NCI-H2196 (cell line): ENCODE data around the gene LKAAEAR1.
"Not testable (repeated sequence)": the region's sequence is repeated elsewhere in the genome, so short reads cannot be mapped to it uniquely, and the experiment has no call there.

Experiments used
- DNase-seq: peaks from one replicate; lab custom pipeline; 2025; ENCODE audit not compliant: unreplicated experiment; lab: John Stamatoyannopoulos, UW

The LKAAEAR1 gene

DNA sequence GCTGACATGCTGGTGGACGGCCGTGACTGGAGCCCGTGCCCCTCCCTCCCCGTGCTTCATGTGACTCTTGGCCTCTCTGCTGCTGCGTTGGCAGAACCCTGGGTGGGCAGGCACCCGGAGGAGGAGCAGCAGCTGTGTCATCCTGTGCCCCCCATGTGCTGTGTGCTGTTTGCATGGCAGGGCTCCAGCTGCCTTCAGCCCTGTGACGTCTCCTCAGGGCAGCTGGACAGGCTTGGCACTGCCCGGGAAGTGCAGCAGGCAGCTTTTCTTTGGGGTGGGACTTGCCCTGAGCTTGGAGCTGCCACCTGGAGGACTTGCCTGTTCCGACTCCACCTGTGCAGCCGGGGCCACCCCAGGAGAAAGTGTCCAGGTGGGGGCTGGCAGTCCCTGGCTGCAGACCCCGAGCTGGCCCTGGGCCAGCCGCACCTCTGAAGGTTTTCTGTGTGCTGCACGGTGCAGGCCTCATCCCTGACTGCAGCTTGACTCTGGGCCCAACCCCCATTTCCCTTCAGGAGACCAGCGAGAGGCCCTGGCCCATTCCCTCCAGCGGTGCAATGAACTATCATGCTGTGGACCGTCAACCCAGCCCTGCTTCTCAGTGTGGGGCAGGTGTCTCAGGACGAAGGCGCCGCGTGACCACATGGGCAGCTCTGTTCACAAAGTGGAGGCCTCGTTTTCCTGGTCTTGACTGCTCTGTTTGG is 15.0 kb upstream of the LKAAEAR1 start:
- peak; percentile 68 for DNase-seq

DNA sequence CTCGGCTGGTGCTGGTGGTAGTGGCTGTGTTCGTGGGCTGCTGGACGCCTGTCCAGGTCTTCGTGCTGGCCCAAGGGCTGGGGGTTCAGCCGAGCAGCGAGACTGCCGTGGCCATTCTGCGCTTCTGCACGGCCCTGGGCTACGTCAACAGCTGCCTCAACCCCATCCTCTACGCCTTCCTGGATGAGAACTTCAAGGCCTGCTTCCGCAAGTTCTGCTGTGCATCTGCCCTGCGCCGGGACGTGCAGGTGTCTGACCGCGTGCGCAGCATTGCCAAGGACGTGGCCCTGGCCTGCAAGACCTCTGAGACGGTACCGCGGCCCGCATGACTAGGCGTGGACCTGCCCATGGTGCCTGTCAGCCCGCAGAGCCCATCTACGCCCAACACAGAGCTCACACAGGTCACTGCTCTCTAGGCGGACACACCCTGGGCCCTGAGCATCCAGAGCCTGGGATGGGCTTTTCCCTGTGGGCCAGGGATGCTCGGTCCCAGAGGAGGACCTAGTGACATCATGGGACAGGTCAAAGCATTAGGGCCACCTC is 14.3 kb upstream of the LKAAEAR1 start:
- DNase-seq = no peak

DNA sequence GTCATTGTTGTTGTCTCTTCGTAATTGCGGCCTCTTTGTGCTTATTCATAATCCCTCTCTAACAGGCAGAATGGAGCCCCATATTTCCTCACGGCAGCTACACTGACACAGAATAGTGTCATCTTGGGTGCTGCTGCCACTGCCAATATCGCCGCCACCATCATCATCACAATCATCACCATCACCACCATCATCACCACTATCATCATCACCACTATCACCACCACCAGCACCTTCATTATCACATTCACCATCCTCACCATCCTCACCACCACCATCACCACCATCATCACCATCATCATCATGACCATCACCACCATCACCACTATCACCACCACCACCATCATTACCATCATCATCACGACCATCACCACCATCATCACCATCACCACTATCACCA is 12.3 kb upstream of the LKAAEAR1 start:
- DNase-seq = no peak

DNA sequence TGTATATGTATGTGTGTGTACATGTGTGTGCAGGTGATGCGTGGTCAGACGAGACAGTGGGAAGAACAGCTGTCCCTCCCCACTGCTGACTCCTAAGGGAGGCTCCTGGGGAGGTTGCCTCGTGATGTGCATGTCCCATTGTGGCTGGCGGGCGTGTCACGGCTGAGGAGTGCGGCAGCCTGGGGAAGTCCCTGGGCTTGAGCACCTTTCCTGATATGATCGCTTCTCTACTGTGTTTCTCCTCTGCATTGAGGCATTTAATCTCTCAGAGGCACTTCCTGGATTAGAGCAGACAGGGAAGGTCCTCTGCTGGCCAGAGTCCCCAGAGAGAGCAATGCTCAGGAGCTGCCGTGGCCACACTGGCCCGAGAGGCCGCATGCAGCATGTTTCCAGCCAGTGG is 11.7 kb upstream of the LKAAEAR1 start:
- no peak for DNase-seq

DNA sequence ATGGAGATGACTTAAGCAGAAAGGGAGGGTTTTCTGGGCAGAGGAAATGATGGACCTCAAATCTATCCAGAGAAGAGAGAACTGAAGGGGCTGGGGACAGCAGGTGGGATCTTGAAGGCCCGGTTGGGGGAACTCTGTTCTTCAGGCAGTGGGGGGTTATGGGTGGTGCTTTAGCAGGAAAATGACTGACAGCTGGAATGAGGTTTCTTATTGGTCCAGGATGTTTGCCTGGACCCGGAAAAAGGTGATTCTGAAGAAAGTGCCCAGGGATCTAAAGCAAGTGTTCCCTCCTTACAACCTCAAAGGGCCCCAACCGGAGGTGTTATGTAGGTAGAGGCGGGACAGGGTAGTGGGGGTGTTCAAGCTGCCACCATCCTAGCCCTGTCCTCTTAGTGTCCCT is 11.3 kb upstream of the LKAAEAR1 start:
- no peak for DNase-seq

DNA sequence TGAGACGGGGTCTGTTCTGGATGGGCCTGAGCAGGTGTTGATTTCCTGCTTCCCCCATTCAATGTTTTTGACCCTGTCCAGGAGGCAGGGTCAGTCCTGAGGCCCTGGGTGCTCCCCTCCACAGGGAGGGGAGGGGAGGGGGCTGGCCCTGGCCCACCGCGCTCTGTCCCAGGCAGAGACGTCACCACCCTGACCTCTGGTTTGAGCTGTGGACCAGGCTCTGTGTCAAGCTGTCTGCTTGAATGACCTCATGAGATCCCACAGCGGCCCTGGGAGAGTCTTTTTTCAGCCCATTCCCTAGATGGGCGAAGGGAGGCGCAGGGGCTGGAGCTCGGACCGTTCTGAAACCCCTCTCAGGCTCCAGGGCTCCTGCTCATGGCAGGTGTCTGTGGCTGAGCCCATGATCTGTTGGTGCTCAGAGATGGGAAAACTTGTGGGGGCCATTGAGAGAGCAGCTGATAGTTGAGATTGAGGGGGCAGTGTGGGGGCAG is 8.9 kb upstream of the LKAAEAR1 start:
- DNase-seq = no peak

DNA sequence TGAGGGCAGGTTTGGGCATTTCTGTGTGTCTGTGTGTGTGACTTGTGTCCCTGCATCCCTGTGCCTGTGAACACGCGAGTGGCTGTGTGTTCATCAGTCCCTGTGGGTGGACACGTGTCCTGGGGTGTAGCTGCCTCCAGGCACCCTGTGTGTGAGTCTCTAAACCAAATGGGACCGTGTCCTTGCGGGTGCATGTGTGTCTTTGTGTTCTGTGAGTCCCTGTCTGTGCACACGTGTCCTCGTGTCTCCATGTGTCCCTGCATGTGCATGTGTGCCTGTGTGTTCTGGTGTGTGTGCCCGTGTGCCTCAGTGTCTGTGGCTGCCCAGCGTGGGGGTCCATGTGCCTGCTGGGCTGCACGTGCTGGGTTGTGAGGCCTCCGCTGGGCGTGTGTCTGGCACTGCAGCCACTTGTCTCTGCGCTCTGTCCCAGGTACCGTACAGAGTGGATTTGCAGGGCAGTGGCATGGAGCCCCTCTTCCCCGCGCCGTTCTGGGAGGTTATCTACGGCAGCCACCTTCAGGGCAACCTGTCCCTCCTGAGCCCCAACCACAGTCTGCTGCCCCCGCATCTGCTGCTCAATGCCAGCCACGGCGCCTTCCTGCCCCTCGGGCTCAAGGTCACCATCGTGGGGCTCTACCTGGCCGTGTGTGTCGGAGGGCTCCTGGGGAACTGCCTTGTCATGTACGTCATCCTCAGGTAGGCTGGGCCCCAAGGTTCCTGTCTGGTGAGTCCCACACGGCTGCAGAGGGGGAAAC is 8.2 kb upstream of the LKAAEAR1 start:
- no peak for DNase-seq

DNA sequence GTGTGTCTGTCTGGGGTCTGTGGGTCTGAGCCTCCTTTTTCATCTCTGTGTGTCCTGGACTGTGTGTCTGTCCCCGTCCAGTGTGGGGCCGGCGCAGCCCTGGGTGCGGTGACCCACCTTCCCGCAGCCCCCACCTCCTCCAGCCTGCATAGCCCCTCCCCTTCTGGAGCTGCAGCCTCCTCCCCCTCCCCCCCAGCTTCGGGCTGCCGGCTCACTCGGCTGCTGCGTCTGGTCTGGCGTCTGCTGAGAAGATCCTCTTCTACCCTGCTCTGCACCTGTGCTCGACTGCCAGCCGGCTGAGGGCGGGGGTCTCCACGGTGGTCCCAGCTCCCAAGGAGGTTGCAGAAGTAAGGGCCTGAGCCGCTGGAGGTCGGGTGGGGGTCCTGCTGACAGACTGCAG is 7.6 kb upstream of the LKAAEAR1 start:
- DNase-seq = no peak

DNA sequence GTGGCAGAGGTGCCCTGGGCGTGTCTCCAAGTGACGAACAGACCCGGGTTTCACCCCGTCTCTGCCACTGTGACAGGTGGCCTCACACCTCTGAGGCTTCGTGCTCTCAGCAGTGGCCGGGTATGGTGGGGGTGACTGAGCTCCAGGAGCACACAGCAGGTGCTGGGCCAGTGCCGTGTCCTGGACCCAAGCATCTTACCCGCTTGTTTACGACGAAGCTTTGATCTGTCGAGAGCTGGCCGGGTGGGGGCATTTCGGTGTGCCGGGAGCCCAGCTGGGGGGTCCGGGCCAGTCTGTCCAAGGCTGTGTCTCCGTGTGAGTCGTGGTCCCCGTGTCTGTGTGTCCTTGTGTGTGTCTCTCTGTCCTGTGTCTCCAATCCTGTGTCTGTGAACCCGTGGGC is 7.1 kb upstream of the LKAAEAR1 start:
- DNase-seq = no peak

DNA sequence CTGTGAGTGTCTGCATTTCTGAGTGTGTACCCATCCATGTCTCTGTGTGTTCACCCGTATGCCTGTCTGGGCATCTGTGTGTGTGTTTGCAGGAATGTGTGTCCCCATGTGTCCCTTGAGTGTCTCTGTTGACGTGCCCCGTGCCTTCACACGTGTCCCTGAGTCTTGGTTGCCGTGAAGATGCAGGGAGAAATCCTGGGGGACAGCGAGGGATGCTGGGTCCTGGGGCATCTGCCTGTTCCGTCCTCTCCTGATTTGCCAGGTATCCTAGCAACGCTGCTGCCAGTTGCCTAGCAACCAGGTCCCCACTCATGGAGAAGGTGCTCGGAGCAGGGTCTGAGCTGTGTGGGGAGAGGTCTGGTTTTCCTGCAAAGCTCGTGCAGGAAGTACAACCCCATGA is 6.0 kb upstream of the LKAAEAR1 start:
- peak; percentile 30 for DNase-seq

DNA sequence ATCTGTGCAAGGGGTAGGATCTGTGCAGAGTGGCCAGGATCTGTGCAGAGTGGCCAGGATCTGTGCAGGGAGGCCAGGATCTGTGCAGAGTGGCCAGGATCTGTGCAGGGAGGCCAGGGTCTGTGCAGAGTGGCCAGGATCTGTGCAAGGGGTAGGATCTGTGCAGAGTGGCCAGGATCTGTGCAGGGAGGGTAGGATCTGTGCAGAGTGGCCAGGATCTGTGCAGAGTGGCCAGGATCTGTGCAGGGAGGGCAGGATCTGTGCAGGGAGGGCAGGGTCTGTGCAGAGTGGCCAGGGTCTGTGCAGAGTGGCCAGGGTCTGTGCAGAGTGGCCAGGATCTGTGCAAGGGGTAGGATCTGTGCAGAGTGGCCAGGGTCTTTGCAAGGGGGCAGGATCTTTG is 4.4 kb upstream of the LKAAEAR1 start:
- DNase-seq = not testable (repeated sequence)

DNA sequence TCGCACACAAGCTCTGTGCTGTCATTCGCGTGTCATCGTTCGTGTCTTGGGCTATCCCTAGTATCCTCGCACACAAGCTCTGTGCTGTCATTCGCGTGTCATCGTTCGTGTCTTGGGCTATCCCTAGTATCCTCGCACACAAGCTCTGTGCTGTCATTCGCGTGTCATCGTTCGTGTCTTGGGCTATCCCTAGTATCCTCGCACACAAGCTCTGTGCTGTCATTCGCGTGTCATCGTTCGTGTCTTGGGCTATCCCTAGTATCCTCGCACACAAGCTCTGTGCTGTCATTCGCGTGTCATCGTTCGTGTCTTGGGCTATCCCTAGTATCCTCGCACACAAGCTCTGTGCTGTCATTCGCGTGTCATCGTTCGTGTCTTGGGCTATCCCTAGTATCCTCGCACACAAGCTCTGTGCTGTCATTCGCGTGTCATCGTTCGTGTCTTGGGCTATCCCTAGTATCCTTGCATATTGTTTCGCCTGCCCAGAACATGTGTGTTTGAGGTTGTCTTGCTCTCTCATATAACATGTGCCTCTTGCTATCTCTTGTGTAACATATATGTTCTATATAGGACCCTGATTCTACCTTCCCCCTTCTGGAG is 3.1 kb upstream of the LKAAEAR1 start:
- DNase-seq = not testable (repeated sequence)

DNA sequence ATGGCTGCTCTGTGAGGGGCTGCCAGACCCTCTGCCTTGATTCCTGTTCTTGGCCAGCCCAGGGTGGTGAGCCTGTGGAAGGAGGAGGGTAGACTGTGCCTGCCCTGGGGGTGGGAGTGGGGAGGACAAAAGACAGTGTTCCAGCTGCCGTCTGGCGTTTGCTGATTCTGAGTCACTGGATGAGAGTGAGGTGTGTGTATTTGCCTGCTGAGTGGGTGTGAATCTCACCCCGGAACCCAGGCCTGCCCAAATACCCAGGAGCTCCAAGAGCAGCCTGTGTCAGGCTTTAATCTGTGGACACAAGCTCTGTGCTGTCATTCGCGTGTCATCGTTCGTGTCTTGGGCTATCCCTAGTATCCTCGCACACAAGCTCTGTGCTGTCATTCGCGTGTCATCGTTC is 2.6 kb upstream of the LKAAEAR1 start:
- DNase-seq = no peak

DNA sequence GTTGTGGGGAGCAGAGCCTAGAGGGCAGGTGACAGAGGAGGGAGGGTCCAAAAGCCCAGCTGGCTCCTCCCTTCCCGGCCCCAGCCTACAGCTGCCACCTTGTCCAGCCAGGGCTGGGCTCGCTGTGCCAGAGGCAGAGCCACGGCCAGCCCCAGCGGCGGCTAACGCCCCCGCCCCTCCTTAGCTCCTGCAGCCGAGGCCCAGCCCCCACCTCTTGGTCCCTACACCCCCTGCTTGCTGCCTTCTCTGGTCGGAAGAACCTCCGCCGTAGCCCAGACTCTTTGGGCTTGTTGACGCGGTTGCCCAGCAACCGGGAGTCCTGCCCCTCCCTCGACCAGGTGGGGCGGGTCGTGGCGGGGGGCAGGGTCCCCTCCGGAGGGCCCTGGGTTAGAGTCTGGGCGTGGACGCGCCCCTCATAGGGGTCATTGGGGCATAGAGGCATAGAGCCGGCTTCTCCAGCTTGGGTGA is 521 bp upstream of the LKAAEAR1 start:
- DNase-seq = peak; percentile 50

DNA sequence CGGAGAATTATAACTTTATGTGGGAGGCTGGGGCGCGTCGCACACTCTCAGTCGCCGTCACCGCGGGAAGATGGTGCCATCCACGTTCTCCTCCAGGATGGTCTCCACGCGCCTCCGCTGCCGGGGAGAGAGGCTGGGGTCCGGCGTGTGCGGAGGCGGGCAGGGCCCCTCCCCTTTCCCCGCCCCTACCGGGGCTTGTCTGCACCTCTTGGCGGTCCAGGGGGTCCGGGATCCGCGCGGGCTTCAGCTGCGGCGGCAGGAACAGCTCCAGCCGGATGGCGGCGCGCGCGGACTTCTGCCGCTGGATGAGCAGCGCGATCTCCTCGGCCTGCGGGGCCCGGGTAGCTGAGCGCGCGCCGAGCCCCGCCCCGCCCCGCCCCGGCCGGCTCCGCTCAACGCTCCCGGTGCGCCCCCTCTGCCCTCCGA is 807 bp downstream of the LKAAEAR1 start:
- peak; percentile 91 for DNase-seq

DNA sequence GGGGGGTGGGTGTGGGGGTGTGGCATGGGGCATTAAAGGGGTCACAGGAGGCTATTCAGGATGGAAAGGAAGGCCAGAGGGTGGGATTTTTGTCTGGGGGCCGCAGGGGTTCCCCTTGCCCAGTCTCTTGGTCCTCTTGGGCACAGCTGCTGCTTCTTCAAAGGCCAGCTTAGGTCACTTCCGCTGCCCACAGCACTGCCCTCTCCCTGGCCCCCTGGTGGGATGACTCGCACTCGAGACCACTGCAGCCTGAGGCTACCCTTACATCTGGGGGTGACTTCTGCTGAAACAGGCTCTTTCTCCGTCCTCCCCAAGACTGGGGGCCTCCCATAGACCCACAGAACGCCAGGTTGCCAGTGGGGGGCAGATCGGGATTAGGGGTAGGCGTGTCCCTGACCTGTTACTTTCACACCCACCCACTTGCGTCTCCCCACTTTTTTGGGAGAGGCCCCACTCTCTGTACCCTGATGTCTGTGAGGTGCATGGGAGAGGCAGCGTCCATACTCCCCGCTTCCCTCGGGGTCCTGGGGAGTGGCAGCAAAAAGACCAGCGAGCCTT is 1.3 kb downstream of the LKAAEAR1 start:
- no peak for DNase-seq

DNA sequence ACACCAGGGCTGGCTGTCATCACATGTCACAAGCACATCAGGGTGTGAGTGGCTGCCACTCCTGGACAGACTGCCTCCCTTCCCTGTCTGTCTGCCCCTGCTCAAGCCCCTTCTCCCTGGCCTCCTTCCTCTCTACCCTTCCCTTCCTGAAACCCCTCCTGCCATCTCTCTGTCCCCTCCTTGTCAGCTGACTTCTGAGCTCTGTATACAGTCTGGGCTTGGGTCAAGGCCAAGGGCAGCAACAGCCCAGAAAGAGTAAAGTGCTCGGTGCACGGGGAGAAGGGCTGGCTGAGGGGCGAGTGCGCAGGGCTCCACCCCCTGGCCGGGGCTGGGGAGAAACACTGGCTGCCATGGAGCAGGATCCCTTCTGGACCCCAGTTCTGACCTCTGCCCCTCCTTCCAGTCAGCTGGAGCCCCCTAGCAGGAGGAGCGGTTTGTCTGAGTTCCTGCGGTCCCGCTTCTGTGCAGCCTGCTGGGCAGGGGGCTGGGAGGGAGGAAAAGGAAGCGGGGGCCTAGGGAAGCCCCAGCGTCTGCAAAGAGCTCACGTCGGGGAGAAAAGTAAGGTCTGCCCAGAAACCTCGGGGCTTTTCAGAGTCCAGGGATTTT is 2.0 kb downstream of the LKAAEAR1 start:
- no peak for DNase-seq

DNA sequence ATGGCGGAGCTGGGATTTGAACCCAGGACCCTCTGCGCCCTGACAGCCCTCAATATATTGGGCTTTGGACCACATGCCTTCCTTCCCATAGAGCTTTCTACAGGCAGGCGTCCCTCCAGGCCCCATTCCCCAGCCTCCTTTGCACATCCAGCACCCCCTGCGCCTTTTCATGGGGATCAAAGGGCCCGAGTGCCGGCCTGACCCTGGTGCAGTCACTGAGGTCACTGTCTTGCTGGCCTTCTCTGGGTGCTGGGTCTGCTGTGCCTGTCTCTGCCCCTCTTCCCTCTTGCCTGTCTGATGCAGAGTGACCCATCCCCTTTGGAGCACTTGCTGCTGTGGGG is 2.6 kb downstream of the LKAAEAR1 start:
- no peak for DNase-seq

DNA sequence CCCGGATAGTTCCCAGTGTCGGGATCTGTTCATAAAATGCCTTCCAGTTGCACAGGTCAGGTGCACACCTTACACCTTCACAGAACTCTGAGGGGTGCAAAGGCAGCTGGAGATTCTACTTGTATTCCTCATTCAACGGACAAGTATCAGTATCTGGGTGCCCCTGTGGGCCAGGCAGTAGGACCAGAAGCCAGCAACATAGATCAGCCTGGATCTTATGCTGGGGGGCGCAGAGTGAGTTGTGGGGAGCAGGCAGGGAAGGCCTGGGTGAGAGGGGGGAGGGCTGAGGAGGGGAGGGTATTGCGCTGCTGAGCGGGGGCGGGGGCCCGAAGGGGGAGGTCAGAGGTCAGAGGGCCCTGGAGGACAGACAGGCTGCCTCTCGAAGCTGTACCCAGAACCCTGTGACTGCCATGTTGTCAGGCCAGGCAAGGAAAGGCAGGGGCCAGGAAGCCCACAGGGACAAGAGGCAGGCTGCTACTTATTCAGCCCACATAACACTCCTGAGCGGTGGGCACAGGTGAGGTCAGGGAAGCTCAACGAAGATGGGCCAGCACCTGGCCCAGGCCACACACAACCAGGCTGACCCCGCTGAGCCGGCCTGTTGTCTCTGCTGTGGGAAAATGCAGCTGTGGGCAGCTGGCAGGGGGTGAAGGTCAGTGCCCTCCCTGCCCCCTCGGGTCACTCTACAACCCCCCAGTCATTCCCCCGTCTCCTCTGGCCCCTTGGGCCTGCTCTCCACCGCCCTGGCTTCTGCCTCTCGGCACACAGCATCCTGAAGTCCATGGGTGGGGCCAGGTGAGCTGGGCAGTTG is 3.2 kb downstream of the LKAAEAR1 start:
- no peak for DNase-seq
